ENCODE data around the gene TBX4.
A peak's percentile ranks its signal among the peaks of the same experiment; 100 is the strongest.
"Not testable (repeated sequence)": the region's sequence is repeated elsewhere in the genome, so short reads cannot be mapped to it uniquely, and the experiment has no call there.

TBX4 gene

DNA sequence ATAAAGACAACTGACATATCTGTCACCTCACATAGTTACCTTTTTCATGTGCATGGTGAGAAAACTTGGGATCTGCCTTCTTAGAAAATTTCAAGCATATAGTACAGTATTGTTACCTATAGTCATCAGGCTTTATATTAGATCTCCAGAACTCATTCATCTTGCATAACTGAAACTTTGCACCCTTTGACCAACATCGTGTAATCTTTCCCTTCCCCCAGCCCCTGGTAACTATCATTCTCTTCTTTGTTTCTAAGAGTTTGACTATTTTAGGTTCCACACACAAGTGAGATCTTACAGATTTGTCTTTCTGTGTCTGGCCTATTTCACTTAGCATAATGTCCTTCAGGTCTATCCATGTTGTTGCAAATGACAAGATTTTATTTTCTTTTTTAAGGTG, 22.9 kb upstream of the TBX4 start:
- no peak for DNase-seq (ENCODE audit: low read depth)

DNA sequence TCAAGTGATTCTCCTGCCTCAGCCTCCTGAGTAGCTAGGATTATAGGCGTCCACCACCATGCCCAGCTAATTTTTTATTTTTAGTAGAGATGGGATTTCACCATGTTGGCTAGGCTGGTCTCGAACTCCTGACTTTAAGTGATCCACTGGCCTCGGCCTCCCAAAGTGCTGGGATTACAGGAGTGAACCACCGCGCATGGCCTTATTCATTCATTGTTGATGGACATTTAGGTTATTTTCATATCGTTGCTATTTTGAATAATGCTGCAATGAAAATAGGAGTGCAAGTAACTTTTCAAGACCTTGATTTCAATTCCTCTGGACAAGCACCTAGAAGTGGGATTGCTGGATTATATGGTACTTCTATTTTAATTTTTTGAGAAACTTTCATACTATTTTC, 22.4 kb upstream of the TBX4 start:
- not testable (repeated sequence) for DNase-seq (ENCODE audit: low read depth)

DNA sequence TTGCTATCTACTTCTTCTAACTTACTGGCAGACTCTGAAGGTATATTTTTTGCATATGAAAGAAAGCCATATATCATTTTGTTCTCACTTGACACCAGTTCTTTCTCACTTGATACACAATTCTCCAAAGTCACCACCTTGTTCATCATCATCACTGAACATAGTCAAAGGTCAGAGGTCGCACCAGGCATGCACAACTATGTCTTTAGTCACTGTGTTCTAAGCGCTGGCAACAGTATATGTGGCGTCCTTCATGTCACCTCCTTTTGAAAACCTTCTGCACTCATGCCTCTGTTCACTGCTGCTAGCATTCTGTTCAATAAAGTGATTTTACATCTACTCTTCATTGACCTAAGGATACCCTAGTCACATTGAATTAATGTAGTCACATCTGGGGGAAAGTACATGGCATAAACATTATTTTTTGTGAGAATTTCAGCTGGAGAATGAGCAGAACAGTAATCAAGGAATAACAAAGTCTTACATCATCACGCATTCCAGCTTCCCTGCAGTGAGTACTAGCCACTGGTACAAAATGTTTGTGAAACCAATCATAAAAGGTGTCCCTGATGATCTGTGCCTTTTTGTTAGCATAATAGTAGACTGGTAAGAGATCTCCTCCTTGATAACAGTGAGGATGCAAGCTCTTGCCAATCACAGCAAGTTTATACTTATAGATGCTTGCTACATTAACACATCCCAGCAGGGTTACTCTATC, 20.5 kb upstream of the TBX4 start:
- DNase-seq (ENCODE audit: low read depth), result peak; percentile 69

DNA sequence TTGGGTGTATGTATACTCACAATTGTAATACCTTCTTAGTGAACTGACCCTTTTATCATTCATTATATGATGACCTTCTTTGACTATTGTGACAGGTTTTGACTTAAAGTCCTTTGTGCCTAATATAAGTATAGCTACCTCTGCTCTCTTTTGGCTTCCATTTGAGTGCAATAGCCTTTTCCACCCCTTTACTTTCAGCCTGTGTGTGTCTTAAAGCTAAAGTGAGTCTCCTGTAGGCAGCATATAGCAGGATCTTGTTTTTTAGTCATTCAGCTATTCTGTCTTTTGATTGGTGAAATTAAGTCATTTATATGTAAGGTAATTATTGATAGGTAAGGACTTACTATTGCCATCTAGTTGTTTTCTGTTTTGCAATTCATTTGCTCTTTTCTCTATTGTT, 15.9 kb upstream of the TBX4 start:
- no peak for DNase-seq (ENCODE audit: low read depth)

DNA sequence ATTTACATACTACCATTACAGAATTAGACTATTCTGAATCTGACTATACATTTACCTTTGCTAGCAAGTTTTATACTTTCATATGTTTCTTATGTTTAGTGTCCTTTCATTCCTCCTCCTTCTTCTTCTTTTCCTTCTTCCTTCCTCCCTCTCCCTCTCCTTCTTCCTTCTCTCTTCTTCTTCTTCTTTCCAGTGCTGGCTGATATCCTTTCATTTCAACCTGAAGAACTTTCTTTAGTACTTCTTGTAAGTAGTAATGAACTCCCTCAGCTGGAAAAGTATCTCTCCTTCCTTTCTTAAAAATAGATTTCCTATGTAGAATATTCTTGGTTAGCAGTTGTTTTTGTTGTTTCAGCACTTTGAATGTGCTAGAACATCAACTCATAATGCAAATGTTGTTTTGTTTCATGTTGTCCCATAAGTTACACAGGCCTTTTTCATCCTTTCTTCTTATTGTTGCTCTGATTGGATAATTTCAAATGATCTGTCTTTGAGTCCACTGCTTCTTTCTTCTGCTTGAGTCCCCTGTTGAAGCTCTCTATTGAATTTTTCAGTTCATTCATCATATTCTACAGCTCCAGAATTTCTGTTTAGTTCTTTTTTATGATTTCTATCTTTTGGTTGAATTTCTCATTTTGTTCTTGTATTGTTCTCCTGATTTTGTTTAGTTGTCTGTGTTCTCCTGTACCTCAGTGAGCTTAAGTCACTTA, 15.1 kb upstream of the TBX4 start:
- no peak for DNase-seq (ENCODE audit: low read depth)

DNA sequence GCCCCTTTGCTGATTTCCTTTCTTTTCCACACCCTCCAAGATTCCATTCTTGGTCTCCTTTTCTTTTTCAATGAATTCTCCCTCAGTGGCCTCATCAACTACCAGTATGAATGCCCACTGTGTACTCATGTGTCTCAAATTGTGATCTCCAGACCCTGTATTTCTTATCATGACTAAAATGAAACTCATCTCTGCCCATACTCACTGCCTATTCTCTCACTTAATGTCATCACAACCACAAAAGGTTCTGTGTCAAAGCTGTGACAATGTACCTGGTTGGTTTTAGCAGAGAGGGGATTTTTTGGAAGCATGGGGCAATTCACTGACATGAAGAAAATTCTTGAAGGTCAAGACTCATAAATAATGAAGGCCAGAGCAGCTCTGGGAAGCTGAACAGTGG, 11.5 kb upstream of the TBX4 start:
- DNase-seq (ENCODE audit: low read depth), result no peak

DNA sequence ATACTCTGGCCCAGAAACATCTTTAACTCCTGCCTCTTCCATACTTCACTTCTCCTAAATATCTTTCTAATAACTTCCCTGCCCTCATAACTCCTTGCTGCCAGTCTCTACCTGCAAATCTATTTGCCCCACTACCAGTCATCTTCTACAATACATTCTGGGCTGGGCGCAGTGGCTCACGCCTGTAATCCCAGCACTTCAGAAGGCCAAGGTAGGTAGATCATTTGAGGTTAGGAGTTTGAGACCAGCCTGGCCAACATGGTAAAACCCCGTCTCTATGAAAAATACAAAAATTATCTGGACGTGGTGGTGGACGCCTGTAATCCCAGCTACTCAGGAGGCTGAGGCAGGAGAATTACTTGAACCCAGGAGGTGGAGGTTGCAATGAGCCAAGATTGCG, 10.7 kb upstream of the TBX4 start:
- not testable (repeated sequence) for DNase-seq (ENCODE audit: low read depth)

DNA sequence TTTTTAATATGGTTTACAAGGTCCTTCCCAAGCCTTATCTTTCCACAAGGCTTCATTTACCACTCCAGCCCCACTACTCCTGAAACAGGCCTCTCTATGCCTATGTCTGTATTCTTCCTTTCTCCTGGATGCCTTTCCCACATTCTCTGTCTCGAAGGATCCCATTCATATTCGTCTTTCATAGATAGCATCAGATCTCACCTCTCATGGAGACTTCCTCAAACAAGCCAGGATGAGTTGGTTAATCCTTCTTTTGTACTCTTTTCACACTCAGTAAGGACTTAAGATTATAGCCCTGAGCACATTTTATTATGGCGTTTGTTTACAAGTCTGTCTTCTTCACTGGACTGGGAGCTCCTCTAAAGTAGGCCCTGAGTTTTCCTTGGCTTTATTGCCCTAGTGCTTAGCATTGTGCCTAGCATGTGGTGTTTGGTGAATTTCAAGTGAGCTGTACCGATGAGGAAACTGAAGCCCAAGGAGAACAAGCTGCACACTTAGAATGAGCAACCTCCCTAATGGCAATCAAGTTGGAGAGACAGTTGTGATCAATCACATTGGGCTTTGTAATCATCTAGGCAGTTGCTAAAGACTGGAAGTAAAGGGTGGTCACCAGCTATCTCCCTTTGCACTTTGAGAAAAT, 10.0 kb upstream of the TBX4 start:
- no peak for DNase-seq (ENCODE audit: low read depth)

DNA sequence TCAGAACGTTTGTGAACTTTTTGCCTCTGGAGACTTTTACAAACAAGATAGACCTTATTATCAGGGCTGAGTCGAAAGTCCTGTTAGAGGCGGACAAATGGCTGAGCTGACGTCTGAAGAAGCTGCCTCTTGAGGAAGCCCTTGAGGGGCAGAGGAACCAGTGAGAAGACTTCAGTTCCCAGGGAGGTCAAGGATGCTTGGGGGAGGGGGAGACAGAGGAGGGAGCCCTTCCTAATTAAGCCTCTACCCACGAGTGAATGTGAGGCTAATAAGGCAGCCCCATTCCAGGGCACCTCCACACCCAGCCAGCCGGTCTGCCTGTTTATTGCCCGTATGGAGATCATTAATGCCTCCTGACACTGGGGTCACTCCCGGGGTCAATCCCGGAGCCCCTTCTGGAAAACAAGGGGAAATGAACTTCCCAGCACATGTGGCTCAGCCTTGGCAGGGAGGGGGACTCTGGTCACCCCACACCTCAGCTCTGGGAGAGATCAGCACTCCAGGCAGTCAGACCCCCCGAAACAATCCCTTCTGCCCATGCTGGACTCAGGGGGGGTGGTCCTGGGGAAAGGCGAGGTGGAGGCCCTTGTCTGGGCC, 9.2 kb upstream of the TBX4 start:
- no peak for DNase-seq (ENCODE audit: low read depth)

DNA sequence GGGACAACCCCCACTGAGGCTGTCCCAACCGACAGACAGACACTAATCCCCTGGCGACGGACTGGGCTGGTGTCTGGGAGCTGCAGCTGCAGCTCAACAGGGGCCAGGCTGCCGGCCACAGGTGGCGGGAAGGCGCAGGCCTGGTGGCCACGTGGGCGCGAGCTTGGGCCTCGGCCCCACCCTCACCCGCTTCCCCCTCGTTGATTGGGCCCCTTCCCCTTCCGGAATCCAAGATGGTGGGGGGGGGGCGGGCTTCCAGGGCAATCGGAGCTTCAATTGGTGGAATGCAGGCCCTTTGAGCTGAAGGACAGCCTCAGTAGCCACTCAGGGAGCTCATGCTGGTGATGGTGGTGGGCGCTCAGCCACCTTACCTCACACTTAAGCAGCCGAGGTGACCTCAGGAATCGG, 8.7 kb upstream of the TBX4 start:
- DNase-seq (ENCODE audit: low read depth), result no peak

DNA sequence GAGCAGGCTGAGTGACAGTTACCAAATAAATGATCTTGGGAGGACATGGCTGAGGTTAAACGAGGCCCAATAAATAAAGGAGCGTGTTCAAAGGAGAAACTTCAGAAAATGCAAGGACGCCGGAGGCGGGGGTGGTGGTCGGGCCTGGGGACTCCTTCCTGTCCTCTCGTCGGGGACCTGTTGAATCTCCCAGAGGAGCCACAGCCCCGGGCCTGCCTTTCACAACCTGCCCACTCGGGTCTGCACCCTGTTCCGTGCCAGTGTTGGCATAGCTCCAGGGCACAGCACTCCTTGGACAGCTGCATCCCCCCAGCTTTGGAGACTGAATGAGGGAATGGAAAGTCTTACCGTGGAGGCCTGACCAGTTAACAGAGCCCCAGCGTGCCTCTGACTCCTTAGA, 8.1 kb upstream of the TBX4 start:
- DNase-seq (ENCODE audit: low read depth), result no peak

DNA sequence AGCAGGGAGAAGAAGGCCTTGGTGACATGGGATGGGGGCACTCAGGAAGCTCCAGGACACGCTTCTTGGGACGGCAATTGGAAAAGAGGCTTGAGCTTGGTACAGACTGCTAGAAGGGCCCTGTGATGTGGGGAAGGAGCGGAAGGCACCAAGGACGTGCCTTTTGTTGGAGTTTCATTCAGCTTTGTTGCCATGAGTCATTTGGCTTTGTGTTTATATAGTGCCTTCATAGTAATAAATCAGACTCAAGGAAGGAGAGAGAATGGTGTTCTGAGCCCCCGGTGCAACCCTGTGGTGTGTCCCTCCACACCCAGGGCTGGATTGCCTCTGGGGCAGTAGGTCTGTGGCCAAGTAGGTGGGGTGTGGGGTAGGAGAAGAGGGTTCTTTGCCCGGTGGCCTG, 7.4 kb upstream of the TBX4 start:
- peak; percentile 41 for DNase-seq (ENCODE audit: low read depth)

DNA sequence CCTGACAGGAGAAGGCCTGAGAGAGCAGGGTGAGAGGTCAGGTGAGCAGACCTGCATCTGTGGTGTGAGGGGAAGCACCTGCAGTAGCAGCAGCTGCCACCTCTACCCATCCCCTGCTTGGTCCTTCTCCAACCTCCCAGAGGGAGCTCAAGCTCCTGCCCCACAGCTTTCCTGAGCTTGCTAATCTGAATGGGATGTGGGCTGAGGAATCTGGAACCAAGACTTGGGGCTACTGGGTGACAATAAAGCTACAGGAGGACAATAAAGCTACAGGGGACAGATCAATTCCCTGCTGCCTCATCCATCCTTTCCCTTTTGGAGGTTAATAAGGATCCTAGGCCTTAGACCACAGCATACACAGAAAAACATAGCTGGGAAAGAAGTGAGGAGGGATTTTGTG, 4.9 kb upstream of the TBX4 start:
- DNase-seq (ENCODE audit: low read depth), result no peak

DNA sequence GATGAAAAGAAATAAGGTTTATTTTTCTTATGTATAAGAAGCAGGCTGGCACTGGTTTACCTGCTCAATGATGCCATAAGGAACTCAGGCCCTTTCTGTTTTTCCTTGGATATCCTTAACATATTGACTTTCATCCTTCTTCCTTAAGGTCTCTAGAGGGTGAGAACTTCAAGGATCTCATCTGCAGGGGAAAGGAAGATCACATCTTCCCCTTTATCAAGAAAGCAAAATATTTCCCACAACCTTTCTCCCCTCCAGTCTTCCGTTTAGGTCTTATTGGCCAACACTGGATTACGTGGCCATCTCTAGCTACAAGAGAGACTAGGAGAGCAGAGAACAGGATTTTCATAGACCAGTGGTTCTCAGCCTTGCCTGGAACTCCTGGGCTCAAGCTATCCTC, 4.2 kb upstream of the TBX4 start:
- no peak for DNase-seq (ENCODE audit: low read depth)

DNA sequence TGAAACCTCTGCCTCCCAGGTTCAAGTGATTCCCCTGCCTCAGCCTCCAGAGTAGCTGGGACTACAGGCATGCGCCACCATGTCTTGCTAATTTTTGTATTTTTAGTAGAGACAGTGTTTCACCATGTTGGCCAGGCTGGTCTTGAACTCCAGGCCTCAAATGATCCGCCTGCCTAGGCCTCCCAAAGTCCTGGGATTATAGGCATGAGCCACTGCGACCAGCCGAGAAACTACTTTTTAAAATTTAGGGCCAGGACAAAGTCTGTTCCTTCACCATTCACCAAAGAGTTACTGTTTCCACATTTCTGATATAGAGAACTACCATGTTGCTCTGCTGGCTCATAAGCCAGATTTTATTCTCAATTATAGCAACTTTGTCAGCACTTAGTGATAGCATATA, 3.1 kb upstream of the TBX4 start:
- DNase-seq (ENCODE audit: low read depth), result not testable (repeated sequence)

DNA sequence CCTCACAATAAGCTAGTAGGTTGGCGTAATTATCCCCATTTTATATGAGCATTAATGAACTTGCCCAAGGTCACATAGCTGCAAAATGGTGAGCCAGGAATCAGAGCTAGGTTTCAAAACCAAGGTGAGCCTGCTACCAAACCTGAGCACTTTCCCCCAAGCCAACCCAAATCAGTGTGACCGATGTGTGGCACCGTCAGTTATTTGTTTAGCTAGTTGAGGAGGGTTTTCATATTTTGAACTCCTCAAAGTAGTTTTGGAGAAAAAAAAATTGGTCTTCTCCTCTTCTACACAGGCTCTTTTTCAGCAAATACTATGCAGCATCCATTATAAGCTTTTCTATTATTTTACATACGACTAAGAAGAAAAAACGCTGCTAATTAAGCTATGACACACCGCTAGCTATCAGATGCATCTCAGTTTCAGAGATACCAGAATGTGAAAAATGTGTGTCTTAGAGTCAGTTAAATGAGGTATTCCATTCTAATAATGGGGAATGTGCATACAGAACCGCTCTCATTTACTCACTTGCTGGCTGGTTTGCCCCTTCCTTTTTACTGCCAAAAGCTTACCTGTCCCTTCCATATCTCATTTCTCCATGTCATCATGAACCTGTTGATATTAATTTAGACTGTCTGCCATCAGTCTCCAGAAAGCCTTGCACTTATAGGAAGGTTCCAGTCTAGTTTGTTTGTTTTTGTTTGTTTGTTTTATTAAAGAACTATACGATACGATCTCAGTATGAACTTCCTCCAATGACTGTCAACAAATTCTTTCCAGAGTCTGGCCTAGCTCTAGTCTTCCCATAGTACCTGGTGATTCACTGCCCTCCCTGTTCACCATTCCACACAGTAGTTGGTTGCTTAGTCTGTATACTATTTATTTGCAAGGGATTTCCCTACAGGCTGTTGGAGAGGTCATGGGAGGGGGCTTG, 2.2 kb upstream of the TBX4 start:
- no peak for DNase-seq (ENCODE audit: low read depth)

DNA sequence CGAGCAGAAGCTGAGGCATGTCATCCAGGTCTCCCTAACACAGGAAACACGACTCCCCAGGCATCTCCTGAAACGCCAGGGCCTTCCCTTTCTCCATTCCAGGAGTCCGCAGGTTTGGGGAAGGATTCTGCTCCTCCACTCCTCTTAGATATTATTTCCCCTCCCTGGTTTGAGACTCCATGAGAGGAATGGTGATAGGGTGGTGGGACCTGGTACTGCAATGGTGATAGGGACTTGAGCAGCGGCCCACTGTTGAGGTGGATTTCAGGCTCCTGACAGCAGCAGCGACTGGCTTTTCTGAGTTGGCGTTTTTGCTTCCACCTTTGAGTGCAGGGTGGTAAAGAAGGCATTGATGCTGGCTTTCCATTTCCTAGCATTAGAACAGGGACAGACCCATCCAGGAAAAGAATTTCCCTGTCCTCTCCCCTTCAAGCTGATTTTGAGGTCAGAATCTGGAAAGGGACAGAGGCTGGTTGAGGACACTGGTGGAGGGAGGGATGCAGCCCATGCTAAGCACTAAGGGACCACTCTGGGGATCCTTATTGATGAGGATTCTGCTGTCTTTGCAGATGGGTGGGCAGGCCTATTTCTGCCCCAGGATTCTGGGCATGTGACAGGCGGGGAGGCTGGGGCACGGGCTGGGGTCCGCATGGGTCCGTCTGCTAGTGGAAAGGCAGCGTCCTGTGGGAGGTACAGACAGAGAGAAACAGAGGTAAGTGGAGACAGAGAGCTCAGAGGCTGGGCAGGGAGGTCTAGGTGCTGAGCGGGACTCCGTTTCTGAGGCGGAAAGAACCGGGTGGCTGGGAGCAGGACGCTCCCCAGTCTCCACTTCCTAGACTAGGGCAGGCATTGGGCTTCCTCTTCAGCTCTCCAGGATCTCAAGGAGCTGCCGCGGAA, 1.3 kb upstream of the TBX4 start:
- no peak for DNase-seq (ENCODE audit: low read depth)

DNA sequence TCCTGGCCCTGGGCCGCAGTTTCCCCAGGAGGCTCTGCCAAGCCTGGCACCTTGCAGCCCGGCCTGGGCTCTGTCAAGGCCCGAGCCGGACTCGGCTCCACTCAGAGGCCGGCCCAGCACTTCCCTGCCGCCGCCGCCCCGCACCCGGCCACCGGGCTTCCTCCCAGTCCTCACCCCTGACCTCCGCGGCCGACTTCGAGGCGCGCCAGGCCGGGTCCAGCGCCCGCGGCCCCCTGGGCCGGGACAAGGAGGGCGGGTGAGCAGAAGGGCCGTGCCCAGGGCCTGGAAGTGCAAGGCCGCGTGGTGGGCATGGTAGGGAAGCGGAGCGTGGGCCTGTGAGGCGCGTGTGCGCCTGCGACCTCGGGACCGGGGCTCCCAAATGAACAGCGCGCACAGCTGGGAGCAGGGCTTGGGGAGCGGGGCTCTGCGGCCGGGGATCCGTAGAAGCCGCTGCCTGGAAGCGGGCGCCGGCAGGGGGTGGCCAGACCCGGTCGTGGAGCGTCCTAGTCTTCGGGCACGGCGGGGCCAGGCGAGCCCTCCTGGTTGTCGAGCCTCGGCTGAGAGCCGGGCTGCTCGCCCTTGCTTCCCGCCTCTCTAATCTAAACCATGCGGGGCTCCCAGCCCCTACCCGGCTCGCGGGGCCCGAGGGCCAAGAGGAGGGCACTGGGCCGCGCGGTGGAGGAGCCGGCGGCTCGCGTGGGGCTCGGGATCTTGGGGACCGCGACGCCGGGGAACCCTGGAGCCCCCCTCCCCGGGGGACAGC, 503 bp upstream of the TBX4 start:
- no peak for DNase-seq (ENCODE audit: low read depth)

DNA sequence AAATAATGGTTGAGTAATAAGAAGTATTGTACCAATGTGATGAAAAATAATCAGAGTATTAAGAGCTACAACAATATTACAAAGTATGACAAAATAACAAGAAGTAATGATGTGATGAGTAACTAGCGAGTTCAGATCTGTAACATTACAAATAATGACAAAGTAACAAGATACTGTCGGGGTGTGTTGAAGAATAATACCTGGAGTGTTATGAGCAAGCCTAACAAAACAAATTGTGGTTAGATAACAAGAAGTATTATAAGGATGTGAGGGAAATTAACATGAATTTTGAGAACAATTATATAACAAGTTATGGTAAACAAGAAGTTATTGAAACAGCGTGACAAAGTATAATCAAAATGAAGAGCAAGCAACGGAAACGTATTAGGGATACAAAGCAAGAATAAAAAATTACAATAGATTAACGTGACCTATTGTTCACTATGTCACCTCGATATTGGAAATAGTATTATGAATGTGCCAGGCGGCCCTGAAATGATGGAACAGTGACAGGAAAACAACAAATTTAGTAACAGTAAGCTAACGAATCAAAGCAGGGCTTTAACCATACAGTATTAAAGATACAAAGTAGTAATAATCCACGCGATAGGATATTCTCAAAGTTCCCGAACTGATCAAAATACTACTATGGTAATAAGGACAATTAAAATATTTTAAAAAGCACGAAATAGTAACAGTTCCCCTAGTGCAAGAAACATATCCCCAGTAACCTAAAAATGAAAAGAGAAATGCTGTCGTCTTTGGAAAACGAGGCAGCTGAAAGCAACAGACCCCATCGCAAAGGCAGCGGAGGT, 1.6 kb downstream of the TBX4 start:
- no peak for DNase-seq (ENCODE audit: low read depth)
